Lung (tissue), 12 donors: ENCODE results near the gene FILIP1L. TPM values are rescaled to one million over a fixed set of nuclear protein-coding genes. Genes with fewer than 3 reads are reported as not detected.

Experiments used
- ATAC-seq: fragments of 200-7000 bp; cut with Tn5 transposase; one replicate; pipeline ENCODE4 v1.9.1; 2020; ENCODE audit warnings: moderate number of reproducible peaks; ENCODE audit not compliant: insufficient read depth, low FRiP score
- DNase-seq, 3 donors: peaks; one replicate each; pipeline ENCODE4 v3.0.0-alpha.2; 2013 to 2017
- H3K27ac ChIP-seq, 2 donors: one replicate each; pipeline ENCODE4 v1.5.1; 2013; ENCODE audit warnings: mild to moderate bottlenecking in 2 of 2, moderate library complexity in 2 of 2, control low read depth in 1 of 2, inconsistent platforms in 1 of 2, low read depth in 1 of 2, low read length in 1 of 2
- H3K27me3 ChIP-seq, 3 donors: one replicate each; pipeline ENCODE4 v1.5.1; 2013; ENCODE audit warnings: low read length in 2 of 3; ENCODE audit not compliant: control insufficient read depth in 3 of 3, insufficient read depth in 3 of 3
- H3K36me3 ChIP-seq, 4 donors: one replicate each; pipeline ENCODE4 v1.5.1; 2013; ENCODE audit warnings: low read length in 4 of 4, mild to moderate bottlenecking in 1 of 4, moderate library complexity in 1 of 4; ENCODE audit not compliant: control insufficient read depth in 4 of 4, insufficient read depth in 4 of 4
- H3K4me1 ChIP-seq, 5 donors: one replicate each; pipeline ENCODE4 v1.5.1; 2013; ENCODE audit warnings: low read length in 5 of 5, mild to moderate bottlenecking in 2 of 5, moderate library complexity in 1 of 5; ENCODE audit not compliant: control insufficient read depth in 5 of 5, insufficient read depth in 5 of 5
- H3K4me3 ChIP-seq: one replicate; pipeline ENCODE4 v1.5.1; 2013; ENCODE audit warnings: mild to moderate bottlenecking, control low read depth, moderate library complexity
- H3K9ac ChIP-seq, 2 donors: one replicate each; pipeline ENCODE4 v1.5.1; 2013; ENCODE audit warnings: low read length in 2 of 2, control low read depth in 1 of 2; ENCODE audit not compliant: insufficient read depth in 1 of 2
- H3K9me3 ChIP-seq, 4 donors: one replicate each; pipeline ENCODE4 v1.5.1; 2013; ENCODE audit warnings: low read length in 3 of 4, mild to moderate bottlenecking in 1 of 4, moderate library complexity in 1 of 4; ENCODE audit not compliant: control insufficient read depth in 4 of 4, insufficient read depth in 3 of 4
- WGBS, 2 donors: extraction: QIAGEN DNeasy Blood & Tissue Kit; methylation state at CpG; one replicate each; pipeline ENCODE4 v1.1.7; 2013; 5-methylcytosine and 5-hydroxymethylcytosine counted together
- polyA plus RNA-seq, 2 donors: library from polyadenylated mRNA; stranded (reverse); fragments of 200-250 nt; gene quantifications; one replicate each; pipeline ENCODE4 v1.2.1, GENCODE V29; 2013
- total RNA-seq, 2 donors: library from RNA; depleted of rRNA in 1 of 2; stranded (reverse); fragments of >200 nt in 1 of 2; gene quantifications; one replicate each; pipeline ENCODE4 v1.2.1, GENCODE V29; 2014 to 2021
- TF ChIP-seq, protein P1 (sequence below): IDR thresholded peaks from 2 replicates; pipeline ENCODE4 v1.5.1; 2012; ENCODE audit warnings: mild to moderate bottlenecking; ENCODE audit errors: control extremely low read depth, extremely low read depth
- donor health status: control.
- donor health status: control.
- donor health status: Bipolar disorder and iron deficiency.
- donor health status: healthy.
- donor health status: DM: yes; HTN: yes; CAD: no.

FILIP1L gene
- total and polyA plus RNA-seq, 4 donors: 8.3 to 27.8 (median 22.5) TPM

- Histone ChIP-seq H3K36me3 (no peaks in the 10 kb centered on the region), H3K4me3 (no peak overlapping the region), H3K27ac (no peak overlapping the region), H3K27me3 (no peaks in the 10 kb centered on the region), H3K4me1 (peaks cover 0 to 14% (median 0%) of the 10 kb centered on the region in 5 donors), H3K9ac (no peak overlapping the region), H3K9me3 (no peaks in the 10 kb centered on the region)
- DNase-seq (no peak), ATAC-seq (no peak)
- TF ChIP-seq, protein P1, sequence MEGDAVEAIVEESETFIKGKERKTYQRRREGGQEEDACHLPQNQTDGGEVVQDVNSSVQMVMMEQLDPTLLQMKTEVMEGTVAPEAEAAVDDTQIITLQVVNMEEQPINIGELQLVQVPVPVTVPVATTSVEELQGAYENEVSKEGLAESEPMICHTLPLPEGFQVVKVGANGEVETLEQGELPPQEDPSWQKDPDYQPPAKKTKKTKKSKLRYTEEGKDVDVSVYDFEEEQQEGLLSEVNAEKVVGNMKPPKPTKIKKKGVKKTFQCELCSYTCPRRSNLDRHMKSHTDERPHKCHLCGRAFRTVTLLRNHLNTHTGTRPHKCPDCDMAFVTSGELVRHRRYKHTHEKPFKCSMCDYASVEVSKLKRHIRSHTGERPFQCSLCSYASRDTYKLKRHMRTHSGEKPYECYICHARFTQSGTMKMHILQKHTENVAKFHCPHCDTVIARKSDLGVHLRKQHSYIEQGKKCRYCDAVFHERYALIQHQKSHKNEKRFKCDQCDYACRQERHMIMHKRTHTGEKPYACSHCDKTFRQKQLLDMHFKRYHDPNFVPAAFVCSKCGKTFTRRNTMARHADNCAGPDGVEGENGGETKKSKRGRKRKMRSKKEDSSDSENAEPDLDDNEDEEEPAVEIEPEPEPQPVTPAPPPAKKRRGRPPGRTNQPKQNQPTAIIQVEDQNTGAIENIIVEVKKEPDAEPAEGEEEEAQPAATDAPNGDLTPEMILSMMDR: no peak
- WGBS, 2 donors: 87 to 96% methylated on average over 4 of the region's 4 CpGs
These were observed 8.8 kb upstream of the FILIP1L start for GRCh38 chr3:100123112-100123511.

DNA sequence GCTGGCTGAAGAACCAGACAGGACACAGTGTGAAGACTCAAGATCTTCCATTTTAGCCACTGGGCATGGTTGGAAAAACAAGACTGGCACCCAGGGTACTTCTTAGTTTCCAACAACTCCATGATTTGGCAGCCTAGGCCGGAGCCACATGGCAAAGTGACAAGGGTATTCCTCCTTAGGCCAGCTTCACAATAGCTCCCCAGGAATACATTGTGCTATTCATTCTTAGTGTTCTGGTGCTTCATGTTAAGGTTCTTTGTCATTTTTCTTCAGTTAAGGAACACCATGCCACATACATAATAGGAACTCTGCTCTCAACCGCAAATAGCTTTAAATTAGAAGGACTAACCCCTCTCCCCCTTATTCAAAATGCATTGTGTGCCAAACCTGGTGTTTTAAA is 8.0 kb upstream of the FILIP1L start:
- no peak for DNase-seq
- Histone ChIP-seq H3K36me3 (no peaks in the 10 kb centered on the region), H3K4me1 (peaks cover 0 to 14% (median 0%) of the 10 kb centered on the region in 5 donors), H3K27ac (no peak overlapping the region), H3K9me3 (no peaks in the 10 kb centered on the region), H3K4me3 (no peak overlapping the region), H3K9ac (no peak overlapping the region), H3K27me3 (no peaks in the 10 kb centered on the region)
- WGBS, 2 donors: 94 to 95% methylated on average over 2 of the region's 2 CpGs
- TF ChIP-seq, protein P1: no peak
- no peak for ATAC-seq

GRCh38 chr3:100120693-100121092 is 6.4 kb upstream of the FILIP1L start:
- no peak overlapping the region for H3K27ac ChIP-seq
- DNase-seq (no peak), ATAC-seq (no peak)
- H3K4me1 ChIP-seq: peaks cover 0 to 14% (median 0%) of the 10 kb centered on the region in 5 donors
- TF ChIP-seq, protein P1: no peak
- no peaks in the 10 kb centered on the region for H3K9me3 ChIP-seq
- H3K4me3 ChIP-seq: no peak overlapping the region
- H3K9ac ChIP-seq: no peak overlapping the region
- 96 to 97% methylated on average over 5 of the region's 5 CpGs for WGBS, 2 donors
- no peaks in the 10 kb centered on the region for H3K36me3 ChIP-seq
- no peaks in the 10 kb centered on the region for H3K27me3 ChIP-seq

- no peaks in the 10 kb centered on the region for H3K9me3 ChIP-seq
- no peak overlapping the region for H3K9ac ChIP-seq
- DNase-seq: no peak
- H3K4me3 ChIP-seq: no peak overlapping the region
- 0 to 20% methylated on average over 1 of the region's 1 CpG for WGBS, 2 donors
- no peak for ATAC-seq
- TF ChIP-seq, protein P1: no peak
- H3K36me3 ChIP-seq: no peaks in the 10 kb centered on the region
- H3K27me3 ChIP-seq: no peaks in the 10 kb centered on the region
- peaks cover 0 to 14% (median 0%) of the 10 kb centered on the region in 5 donors for H3K4me1 ChIP-seq
- H3K27ac ChIP-seq: no peak overlapping the region
These were observed 5.7 kb upstream of the FILIP1L start for GRCh38 chr3:100120012-100120411.
